Measurements from ENCODE around the gene ERAP2.
A peak's percentile ranks its signal among the peaks of the same experiment; 100 is the strongest.
"Not testable (repeated sequence)": the region's sequence is repeated elsewhere in the genome, so short reads cannot be mapped to it uniquely, and the experiment has no call there.

ERAP2 gene

GRCh38 chr5:96876292-96876850 is at the start of gene ERAP2:
ERAP2 (plus strand) TSS chr5:96876500; CDS start chr5:96879686, 3,186 bp downstream.
- peak; percentile 11 for DNase-seq (ENCODE audit: low read depth)

GRCh38 chr5:96829297-96829696 is 47.0 kb upstream of the ERAP2 start:
- DNase-seq (ENCODE audit: low read depth), result no peak

GRCh38 chr5:96834016-96834415 is 42.3 kb upstream of the ERAP2 start:
- DNase-seq (ENCODE audit: low read depth), result no peak

GRCh38 chr5:96835791-96836191 is 40.5 kb upstream of the ERAP2 start:
- DNase-seq (ENCODE audit: low read depth), result no peak

GRCh38 chr5:96836817-96837216 is 39.5 kb upstream of the ERAP2 start:
- no peak for DNase-seq (ENCODE audit: low read depth)

DNA sequence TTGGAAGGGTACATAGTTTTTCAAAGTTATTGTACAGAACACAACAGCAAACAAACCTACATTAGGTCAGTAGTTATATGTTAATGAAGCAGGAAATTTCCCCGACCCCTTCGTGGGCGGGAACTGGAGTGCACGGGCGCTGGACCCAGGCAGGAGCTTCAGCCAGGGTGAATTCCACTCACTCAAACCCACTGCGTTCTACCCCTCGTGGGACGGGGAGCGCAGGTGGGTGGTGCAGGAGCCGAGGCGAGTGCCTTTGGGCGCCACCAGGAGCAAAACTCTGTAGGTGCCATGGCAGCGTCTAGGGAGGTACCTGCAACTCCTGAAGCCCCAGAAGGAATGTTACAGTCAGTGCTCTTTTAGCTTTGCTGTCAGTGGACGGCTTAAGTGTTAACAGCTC is 39.0 kb upstream of the ERAP2 start:
- no peak for DNase-seq (ENCODE audit: low read depth)

GRCh38 chr5:96838201-96839070 is 37.9 kb upstream of the ERAP2 start:
- no peak for DNase-seq (ENCODE audit: low read depth)

- DNase-seq (ENCODE audit: low read depth), result no peak
Observed at GRCh38 chr5:96839071-96839592, 37.2 kb upstream of the ERAP2 start.

- DNase-seq (ENCODE audit: low read depth), result not testable (repeated sequence)
Observed at GRCh38 chr5:96841931-96842330, 34.4 kb upstream of the ERAP2 start.

GRCh38 chr5:96843140-96843539 is 33.2 kb upstream of the ERAP2 start:
- no peak for DNase-seq (ENCODE audit: low read depth)

DNA sequence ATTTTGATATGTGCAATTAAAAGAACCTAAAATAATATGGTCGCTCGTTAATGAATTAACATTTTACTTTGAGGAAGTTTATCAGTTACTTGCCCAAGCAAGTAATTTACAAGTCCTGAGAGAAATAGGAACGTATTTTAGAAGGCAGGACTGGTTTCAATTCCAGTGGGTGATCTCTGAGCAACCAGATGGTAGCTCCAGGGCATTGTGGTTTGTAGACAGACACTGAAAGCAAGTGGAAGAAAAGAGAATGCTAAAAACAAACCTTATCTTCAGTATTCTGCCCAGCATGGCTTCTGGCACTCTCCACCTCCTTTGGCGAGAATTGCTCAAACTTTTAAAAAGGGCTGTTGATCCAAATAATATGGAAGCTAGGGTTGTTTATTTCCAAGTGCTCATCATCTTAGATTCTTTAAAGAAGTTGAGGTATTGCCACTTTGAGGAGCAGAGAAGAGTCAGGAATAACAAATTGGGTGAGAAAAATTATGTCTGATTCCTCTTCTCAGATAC is 31.8 kb upstream of the ERAP2 start:
- DNase-seq (ENCODE audit: low read depth), result no peak

- DNase-seq (ENCODE audit: low read depth), result no peak
Observed at GRCh38 chr5:96851312-96852062, 24.8 kb upstream of the ERAP2 start.

- no peak for DNase-seq (ENCODE audit: low read depth)
Observed at GRCh38 chr5:96852759-96853158, 23.5 kb upstream of the ERAP2 start.

GRCh38 chr5:96854067-96854466 is 22.2 kb upstream of the ERAP2 start:
- DNase-seq (ENCODE audit: low read depth), result no peak

- DNase-seq (ENCODE audit: low read depth), result no peak
Observed at GRCh38 chr5:96855031-96855872, 21.0 kb upstream of the ERAP2 start.

DNA sequence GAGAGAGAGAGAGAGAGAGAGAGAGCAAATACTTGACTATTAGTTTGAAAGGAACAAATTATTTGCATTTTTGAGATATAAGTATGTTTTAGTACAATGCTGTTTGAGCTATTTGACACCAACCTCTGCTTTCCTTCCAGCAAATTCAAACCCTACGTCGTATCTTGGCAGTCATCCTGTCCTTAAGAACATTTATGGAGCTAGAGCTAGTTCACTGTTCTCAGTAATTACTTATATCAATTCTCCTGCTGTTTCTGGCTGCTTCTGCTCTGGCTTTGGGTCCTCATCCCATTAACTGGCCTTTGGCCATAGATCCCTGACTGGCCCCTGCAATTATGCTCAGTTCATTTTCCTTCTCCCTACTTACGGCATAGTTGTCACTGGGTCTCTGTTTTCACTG is 19.9 kb upstream of the ERAP2 start:
- DNase-seq (ENCODE audit: low read depth), result no peak

- no peak for DNase-seq (ENCODE audit: low read depth)
Observed at GRCh38 chr5:96857454-96857853, 18.8 kb upstream of the ERAP2 start.

GRCh38 chr5:96857924-96858323 is 18.4 kb upstream of the ERAP2 start:
- DNase-seq (ENCODE audit: low read depth), result no peak

DNA sequence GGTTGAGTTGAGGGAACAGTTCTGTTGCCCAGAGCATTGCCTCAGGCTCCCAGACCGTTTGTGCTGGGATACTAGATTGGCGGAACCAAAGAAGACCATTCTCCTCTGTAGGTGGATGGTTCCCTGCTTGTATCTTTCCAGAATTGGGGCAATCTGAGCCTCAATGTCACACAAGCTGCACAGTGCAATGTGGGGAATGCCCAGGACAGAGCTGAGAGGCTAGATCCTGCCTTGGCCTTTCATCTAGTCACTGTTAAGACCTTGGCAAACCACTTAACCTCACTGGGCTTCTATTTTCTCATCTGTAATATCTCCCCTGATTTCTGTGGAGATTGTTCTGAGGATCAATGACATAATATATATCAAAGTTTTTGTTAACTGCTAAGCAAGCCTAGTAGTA is 16.9 kb upstream of the ERAP2 start:
- no peak for DNase-seq (ENCODE audit: low read depth)

- no peak for DNase-seq (ENCODE audit: low read depth)
Observed at GRCh38 chr5:96861076-96861475, 15.2 kb upstream of the ERAP2 start.

DNA sequence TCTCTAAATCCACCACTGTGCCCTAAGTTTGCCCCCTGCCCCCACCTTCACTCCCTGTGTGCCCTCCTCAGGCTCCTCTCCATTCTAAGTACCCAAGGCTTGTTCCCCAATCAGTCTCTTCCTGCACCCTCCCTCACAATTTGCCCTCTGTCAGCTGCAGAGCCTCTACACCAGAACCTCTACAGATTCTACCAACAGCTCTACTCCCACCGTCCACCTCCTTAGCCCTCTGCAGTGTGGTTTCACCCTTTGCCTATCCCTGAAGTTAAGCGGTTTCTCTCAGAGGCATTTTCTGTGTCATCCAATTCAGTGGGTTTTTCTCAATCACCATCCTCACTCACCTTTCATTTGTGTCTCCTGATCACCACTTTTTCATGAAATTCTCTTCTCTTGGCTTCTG is 13.2 kb upstream of the ERAP2 start:
- DNase-seq (ENCODE audit: low read depth), result no peak
